Activated T-cell treated with anti-CD3 and anti-CD28 coated beads for 1 hour (primary cell): ENCODE data around the gene ZNF358.

Experiments used
- DNase-seq: peaks from one replicate; pipeline ENCODE4 v3.0.0-alpha.2; 2020; ENCODE audit warnings: low read depth

Gene ZNF358

DNA sequence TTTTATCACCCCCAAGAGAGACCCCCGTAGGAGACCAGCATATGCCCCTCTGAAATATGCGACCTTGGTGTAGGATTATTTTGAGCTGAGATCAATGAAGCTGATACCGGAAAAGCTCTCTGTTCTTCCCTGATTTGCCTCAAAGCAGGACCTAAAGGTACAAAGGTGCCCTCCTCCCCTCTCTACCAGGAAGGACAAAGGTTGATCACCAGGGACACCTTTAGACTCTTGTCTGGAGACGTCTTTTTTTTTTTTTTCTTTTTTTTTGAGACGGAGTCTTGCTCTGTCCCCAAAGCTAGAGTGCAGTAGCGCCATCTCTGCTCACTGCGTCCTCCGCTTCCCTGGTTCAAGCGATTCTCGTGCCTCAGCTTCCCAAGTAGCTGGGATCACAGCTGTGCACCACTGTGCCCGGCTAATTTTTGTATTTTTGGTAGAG is 26.3 kb upstream of the ZNF358 start:
- DNase-seq = no peak

DNA sequence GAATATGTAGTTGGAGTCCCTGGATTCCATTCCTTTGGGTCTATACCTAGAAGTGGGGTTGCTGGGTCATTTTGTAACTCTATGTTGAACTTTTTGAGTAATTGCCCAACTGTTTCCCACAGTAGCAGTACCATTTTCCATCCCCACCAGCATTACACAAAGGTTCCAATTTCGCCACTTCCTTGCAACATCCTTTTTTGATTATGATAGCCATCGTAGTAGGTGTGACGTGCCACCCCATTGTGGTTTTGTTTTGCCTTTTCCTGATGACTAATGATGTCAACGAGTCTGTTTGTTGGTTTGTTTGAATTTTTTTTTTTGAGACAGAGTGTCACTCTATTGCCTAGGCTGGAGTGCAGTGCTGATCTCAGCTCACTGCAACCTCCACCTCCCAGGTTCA is 23.8 kb upstream of the ZNF358 start:
- no peak for DNase-seq

DNA sequence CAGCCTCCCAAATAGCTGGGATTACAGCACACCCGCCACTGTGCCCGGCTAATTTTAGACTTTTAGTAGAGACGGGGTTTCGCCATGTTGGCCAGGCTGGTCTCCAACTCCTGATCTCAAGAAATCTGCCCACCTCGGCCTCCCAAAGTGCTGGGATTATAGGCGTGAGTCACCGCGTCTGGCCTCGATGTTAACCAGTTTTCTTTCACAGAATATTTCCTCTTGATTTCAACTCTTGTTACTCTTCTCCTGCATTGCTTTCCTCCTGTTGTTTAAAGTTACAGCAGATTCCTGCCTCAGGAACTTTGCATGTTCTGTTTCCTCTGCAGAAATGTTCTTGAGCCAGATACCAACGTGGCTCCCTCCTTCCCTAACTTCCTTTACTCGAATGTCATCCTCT is 23.3 kb upstream of the ZNF358 start:
- no peak for DNase-seq

DNA sequence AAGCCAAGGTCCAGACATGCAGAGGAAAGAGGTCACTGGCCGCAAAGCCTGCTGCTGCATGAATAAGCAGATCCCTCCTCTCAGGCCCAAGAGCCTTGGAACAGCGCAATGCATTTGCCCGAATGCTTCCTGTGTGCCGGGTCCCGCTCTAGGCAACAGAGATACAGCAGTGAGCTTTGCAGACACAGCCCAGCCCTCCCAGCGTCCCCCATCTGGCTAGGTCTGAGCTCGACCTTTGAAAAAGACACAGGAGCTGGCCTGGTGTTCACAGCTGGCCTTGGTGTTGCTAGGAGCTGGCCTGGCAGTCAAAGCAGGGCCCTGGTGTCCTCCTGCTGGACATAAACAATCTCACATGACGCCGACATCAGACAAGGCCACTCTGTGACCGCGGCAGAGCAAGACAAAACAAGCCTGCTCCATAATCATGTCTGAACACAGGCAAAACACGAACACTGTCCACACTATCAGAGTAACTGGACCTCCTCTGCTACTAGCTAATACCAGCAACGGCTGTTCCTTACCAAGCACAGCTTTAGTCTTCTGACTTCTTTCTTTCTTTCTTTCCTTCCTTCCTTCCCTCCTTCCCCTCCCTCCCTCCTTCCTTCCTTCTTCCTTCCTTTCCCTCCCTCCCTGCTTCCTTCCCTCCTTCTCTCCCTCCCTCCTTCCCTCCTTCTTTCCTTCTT is 21.3 kb upstream of the ZNF358 start:
- no peak for DNase-seq

DNA sequence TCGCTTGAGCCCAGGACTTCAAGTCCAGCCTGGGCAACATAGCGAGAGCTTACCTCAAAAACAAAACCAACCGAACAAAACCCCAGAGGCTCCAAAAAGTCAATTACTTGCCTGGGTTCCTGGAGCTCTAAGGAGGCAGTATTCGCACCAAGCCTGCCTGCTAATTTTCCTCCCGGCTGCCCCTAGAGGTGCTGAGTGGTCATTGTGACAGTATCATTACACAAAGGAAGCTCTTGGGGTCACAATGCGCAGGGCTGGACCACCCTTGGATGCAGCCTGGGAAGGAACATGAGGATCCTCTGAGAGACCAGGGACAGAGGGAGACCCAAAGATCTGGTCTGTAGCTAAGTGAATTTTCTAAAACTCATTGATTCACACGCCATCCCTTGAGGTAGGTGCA is 18.6 kb upstream of the ZNF358 start:
- no peak for DNase-seq

DNA sequence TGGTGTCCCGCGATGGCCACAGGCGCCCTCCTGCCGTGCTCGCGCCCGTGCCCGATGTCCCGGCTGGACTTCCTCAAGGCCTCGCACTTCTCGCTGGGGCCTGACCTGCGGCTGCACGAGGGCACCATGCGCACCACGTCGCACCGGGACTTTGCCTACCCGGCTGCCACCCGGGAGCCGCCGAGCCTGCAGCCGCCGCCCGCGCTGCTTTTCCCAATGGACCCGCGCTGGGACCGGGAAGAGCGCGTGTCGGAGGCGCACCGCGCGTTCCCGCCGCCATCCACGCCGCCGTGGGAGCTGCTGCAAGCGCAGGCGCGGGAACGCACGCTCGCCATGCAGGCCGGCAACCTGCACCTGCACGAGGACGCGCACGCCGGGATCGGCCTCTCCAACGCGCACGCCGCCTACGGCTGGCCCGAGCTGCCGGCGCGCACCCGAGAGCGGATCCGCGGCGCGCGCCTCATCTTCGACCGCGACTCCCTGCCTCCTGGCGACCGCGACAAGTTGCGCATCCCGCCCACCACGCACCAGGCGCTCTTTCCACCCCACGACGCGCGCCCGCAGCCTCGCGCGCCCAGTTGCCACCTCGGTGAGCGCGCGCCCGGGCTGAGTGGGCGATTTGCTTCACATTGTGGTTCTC is 15.0 kb upstream of the ZNF358 start:
- no peak for DNase-seq

DNA sequence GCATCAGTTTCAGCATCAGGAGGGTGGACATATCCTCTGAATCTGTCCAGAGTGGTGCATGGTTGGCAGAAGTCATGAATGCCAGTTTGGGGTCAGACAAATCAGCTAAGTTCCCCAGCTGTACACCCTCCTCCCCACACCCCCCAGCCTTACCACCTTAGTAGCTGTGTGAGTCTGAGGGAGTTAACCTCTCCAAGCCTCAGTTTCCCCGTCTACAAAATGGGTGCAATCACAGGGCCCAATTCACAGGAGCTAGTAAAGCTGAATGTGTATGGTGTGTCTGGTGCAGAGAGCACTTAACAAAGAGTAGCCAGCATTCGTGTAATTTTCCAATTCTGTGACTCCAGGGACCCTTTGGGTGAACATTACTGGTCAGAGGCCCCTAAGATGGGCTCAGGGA is 13.4 kb upstream of the ZNF358 start:
- no peak for DNase-seq

DNA sequence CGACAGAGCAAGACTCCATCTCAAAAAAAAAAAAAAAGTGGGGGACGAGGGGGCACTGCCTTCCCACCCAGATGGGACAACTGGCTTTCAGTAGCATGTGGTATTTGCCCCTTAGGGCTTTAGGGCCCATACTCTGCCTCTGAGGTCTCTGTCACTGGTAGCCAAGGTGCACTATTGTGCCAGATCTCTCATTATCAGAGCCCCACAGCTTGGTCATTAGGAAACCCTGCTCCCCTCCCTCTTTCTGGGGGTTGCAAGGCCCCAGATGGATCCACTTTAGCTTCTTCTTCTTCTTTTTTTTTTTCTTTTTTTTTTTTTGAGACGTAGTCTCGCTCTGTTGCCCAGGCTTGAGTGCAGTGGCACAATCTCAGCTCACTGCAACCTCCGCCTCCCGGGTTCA is 11.2 kb upstream of the ZNF358 start:
- DNase-seq = no peak

DNA sequence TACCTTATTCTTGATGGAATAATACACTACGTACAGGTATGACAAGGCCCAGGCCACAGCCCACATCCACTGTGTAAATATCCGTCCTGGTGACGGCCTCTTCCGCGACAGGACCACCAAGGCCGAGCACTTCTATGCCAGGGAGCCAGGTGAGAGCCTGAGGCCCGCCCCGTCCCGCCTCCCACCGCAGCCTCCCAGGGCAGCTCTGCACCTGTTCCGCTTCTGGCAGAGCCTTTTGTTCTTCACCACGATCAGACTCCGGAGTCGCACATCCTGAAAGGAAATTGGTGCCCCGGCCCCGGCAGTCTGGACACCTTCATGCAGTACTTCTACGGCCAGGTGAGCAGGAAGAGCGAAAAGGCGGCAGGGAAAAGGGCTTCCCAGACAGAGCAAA is 10.6 kb upstream of the ZNF358 start:
- no peak for DNase-seq

DNA sequence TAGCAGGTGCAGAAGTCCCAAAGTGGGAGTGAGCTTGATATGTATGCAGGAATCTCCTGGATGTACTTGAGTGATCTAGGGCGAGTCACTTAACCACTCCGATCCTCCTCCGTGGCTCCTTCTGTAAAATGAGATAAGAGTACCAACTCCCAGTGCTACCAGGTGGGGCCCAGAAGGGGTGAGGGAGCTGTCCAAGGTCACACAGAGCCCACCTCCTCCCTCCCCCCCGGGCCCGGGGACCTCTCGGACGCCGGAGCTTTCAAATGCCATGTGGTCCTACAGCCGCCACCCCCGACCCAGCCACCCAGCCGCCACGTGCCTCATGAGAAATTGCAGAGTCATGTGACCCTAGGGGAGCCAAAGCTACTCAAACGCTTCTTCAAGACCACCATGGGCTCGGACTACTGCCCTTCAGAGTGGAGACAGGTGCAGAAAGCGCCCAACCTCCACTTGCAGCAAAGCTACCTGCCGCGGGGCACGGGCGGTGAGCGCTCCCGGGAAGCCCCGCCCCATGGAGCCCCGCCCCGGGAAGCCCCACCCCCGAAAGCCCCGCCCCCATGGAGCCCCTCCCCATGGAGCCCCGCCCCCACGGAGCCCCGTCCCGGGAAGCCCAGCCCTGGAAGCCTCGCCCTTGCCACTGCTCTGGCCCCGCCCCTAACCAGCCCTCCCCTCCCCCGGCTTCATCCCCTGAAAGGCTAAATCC is 10.1 kb upstream of the ZNF358 start:
- DNase-seq = no peak

DNA sequence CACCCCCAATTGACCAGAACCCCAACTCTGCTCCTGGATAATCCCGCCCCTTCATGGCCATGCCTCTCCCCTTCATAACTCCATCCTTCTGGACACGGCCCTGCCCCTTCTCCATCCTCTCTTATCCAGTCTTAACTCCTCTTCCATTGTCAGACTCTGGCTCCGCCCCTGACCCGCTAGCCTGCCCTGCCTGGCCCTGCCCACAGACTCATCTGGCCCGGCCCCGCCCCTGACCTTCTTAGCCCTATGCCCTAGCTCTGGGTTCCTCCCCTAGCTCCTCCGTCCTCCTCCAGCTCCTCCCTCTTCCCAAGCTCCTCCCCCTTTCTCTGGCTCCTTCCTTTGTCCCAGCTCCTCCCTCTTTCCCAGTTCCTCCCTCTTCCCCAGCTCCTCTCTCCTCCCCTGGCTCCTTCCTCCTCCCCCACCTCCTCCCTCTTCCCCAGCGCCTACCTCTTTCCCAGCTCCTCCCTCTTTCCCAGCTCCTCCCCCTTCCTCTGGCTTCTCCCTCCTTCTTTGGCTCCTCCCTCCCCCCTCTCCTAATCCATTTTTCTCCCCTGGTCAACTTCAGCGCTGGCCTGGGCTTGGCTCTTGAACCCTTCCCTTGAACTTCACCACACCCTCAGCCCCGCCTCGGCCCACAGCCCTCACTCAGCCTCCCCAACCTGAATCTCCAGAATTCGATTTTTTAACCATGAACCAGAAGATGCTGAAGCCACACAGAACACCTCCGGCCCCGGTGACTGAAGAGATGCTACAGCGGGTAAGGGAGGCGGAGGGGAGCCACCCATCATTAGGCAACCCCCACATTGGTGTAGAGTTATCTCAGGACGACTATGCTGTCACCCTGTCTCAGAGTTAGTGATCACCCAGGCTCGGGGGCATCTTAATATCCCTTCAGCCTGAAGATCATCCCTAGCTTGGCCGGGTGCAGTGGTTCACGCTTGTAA is 9.2 kb upstream of the ZNF358 start:
- no peak for DNase-seq

DNA sequence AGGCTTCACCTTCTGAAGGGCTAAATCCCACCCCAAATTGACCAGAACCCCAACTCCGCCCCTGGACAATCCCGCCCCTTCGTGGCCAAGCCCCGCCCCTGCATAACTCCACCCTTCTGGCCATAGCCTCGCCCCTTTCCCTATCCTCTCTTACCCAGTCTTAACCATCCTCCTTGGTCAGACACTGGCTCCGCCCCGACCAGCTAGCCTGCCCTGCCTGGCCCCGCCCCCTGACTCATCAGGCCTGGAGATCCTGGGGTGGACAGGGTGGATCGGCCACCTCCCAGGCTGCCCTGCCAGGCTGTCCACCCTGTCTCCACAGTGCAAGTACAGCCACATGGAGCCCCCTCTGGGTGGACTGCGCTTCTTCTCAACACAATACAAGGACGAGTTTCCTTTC is 8.0 kb upstream of the ZNF358 start:
- DNase-seq = no peak

DNA sequence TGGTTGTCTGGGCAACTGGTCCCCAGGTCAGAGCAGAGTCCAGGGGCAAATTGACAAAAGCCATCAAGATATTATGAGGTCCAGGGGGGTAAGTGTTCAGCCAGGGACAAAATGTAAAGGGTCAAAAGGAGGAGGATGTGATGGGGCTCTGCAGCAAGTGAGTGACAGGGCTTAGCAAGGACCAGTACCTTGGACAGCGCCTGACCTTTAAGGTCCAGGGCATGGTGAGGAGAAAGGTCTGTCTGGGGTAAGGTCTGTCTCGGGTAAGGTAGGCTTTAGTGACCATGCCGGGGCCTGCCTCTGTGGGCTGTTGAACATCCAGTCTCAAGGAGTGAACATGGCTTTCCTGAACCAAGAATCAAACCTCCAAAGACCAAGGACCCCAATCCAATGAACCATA is 6.3 kb upstream of the ZNF358 start:
- no peak for DNase-seq

DNA sequence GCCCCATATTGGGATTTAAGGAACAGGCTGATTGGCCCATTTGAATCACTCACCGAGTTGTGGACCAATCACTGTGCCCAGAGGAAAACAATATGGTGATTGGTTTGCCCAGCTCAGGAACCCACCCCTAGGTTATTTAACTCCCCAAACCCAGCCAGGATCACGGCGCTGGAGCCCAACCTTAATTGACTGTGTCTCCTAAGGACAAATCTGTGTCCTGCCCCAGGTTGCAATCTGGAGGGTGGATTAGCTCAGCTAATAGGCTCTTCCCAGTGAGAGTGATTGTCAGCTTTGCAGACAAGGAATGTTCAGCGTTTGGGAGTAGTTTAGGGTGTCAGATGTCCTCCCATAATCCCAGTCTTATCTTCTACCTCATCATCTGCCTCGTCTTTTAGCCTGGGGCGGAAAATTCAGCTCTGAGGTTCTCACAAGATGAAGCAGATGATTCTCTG is 3.5 kb upstream of the ZNF358 start:
- no peak for DNase-seq

DNA sequence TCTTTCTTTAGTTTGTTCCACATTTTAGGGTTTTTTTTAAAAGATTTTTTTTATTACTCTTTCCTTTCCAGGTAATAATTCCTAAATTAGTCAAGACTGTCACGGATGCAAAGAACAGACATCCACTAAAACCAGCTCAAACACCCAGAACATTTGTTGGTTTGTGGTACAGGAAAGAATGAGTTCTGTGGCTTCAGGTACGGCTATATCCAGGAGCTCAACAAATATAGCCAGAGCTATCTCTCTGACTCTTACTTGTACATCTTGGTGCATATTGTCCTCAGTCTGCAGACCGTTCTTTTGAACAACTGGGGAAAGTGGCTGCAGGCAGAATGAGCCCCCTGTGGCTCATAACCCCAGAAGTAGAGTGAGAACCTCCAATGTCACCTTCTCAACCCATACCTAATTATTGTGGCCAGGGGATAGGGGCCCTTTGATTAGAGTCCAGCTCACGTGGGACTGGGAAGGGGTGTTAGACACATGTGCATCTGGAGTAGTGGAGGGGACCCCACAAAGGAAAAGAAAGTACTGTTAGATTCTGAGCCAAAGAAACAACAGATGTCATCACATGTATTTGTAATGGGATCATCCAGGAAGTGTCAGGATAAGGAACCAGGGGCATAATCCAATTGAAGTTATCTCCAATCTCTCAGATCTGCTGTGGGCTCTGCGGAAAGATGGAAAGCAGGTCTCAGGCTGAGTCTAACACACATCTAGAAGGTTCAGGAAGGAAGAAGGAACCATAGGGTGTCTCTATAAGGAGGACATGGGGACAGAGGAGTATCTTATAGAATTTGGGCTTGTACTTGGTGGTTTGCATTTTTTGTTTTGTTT is 1.9 kb upstream of the ZNF358 start:
- DNase-seq = no peak

DNA sequence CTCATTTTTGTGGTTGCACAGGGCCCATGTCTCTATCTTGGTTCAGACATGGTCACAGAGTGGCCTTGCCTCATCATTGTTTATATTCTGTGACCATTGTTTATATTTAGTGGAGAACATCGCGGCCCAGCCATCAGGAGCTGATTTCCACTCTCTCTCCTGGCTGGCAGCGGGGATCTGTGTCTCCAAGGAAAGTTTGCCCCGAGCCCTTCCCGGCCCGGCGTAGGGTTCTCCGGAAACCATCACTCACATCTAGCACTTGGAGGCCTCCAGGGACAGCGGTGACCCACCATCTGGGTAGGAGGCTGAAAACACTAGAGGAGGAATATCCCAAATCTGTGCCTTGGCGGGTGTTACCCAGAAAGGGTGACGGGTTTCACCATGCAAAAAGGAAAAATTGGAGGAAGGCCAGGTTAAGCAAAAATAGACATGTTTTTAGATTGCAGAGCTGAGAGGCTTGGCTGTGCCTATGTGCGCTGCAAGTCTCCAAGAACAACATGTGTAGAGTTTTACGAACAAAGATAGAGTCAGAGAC is 726 bp upstream of the ZNF358 start:
- no peak for DNase-seq

DNA sequence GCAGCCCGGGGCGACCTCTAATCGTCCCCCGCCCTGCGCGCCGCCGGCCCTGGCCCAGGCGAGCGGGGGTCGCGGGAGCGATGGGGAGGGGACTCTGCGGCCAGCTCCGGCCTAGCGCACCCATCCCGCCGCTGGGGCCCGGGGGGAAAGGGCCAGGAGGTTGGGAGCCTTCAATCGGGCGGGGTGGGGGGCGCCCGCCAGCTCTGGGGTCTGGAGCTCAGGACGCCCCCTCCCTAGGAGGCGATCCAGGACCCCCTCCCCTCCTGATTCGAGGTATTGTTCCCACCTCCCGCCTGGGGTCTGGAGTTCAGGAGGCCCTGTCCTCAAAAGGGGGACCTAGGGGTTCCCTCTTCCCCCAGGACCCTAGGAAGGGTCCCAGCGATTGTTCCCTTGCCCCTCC is 430 bp downstream of the ZNF358 start:
- DNase-seq = no peak

DNA sequence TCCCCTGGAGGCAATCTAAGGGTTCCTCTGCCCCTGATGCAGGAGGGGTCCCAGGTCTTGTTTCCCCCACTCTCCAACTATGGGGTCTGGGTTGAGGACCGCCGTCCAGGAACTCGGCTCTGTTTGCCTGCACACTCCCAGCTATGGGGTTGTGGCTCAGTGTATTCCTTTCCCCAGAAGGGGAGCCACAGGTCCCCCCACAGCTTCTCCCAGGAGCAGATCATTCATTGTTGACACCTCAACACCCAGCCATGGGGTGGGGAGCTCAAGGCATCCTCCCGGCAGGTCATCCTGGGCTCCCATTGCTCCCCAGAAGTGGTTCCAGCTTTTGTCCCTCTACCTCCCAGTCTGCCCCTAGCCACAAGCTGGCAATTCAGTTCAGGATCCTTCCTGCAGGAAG is 975 bp downstream of the ZNF358 start:
- DNase-seq = no peak

DNA sequence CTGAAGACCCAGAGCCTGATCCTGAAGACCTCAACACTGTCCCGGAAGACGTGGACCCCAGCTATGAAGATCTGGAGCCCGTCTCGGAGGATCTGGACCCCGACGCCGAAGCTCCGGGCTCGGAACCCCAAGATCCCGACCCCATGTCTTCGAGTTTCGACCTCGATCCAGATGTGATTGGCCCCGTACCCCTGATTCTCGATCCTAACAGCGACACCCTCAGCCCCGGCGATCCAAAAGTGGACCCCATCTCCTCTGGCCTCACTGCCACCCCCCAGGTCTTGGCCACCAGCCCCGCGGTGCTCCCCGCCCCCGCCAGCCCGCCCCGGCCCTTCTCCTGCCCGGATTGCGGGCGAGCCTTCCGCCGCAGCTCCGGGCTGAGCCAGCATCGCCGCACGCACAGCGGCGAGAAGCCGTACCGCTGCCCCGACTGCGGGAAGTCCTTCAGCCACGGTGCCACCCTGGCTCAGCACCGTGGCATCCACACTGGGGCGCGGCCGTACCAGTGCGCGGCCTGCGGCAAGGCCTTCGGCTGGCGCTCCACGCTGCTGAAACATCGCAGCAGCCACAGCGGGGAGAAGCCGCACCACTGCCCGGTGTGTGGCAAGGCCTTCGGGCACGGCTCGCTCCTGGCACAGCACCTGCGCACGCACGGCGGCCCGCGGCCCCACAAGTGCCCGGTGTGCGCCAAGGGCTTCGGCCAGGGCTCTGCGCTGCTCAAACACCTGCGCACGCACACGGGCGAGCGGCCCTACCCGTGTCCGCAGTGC is 3.6 kb downstream of the ZNF358 start:
- no peak for DNase-seq
